HPDE6-E6E7 (cell line): ENCODE data around the gene MCRIP2.
A peak's percentile ranks its signal among the peaks of the same experiment; 100 is the strongest.
"Not testable (repeated sequence)": the region's sequence is repeated elsewhere in the genome, so short reads cannot be mapped to it uniquely, and the experiment has no call there.

Source experiments
- DNase-seq: peaks from one replicate; pipeline ENCODE4 v3.0.0; 2011; ENCODE audit warnings: missing footprints; ENCODE audit errors: extremely low spot score

The MCRIP2 gene

GRCh38 chr16:680967-681745, 39.5 kb downstream of the MCRIP2 start:
- no peak for DNase-seq

GRCh38 chr16:681746-682427, 40.3 kb downstream of the MCRIP2 start:
- DNase-seq = no peak

- DNase-seq = no peak
Observed at GRCh38 chr16:682493-683395, 41.1 kb downstream of the MCRIP2 start.

- DNase-seq = no peak
Observed at GRCh38 chr16:683396-684070, 41.9 kb downstream of the MCRIP2 start.

- DNase-seq = peak; percentile 92
Observed at GRCh38 chr16:684071-684794, 42.6 kb downstream of the MCRIP2 start, which contains the start of gene JMJD8. Gene JMJD8, minus strand, starts transcription at chr16:684334. Its CDS starts 15 bp downstream, at chr16:684319.

- no peak for DNase-seq
Observed at GRCh38 chr16:684961-685696, 43.5 kb downstream of the MCRIP2 start.

GRCh38 chr16:685967-686366, 44.3 kb downstream of the MCRIP2 start:
- DNase-seq = no peak

GRCh38 chr16:686459-687260, 45.0 kb downstream of the MCRIP2 start:
- no peak for DNase-seq

GRCh38 chr16:687499-687898, 45.9 kb downstream of the MCRIP2 start:
- DNase-seq = no peak

- no peak for DNase-seq
Observed at GRCh38 chr16:689175-689897, 47.7 kb downstream of the MCRIP2 start.

- not testable (repeated sequence) for DNase-seq
Observed at GRCh38 chr16:691242-691641, 49.6 kb downstream of the MCRIP2 start.

GRCh38 chr16:692356-693108, 50.9 kb downstream of the MCRIP2 start:
- DNase-seq = no peak

GRCh38 chr16:693364-693763, 51.7 kb downstream of the MCRIP2 start:
- no peak for DNase-seq

GRCh38 chr16:693766-694165, 52.1 kb downstream of the MCRIP2 start:
- DNase-seq = no peak

- DNase-seq = no peak
Observed at GRCh38 chr16:694187-694862, 52.7 kb downstream of the MCRIP2 start.

- DNase-seq = no peak
Observed at GRCh38 chr16:694863-695354, 53.3 kb downstream of the MCRIP2 start.
